ENCODE results near the gene AFF1.

- TF ChIP-seq POLR2A (IDR thresholded peaks at IDR 0.05; ENCODE audit: low read length): no peak
- no peak for TF ChIP-seq GATA1 (IDR thresholded peaks at IDR 0.05; ENCODE audit: low read depth, low read length)
Observed at GRCh38 chr4:87041141-87041540, 106.3 kb downstream of the AFF1 start.

Data from erythroblast (primary cell).